Measurements from ENCODE around the gene ROBO3. TPM values are rescaled to one million over a fixed set of nuclear protein-coding genes. Genes with fewer than 3 reads are reported as not detected.

Gene ROBO3
- total and polyA plus RNA-seq, 2 of the 8 experiments (the other 6 are each of a cell fraction or from before 2014, with no cell fraction given), result 12.1 to 24.6 TPM

DNA sequence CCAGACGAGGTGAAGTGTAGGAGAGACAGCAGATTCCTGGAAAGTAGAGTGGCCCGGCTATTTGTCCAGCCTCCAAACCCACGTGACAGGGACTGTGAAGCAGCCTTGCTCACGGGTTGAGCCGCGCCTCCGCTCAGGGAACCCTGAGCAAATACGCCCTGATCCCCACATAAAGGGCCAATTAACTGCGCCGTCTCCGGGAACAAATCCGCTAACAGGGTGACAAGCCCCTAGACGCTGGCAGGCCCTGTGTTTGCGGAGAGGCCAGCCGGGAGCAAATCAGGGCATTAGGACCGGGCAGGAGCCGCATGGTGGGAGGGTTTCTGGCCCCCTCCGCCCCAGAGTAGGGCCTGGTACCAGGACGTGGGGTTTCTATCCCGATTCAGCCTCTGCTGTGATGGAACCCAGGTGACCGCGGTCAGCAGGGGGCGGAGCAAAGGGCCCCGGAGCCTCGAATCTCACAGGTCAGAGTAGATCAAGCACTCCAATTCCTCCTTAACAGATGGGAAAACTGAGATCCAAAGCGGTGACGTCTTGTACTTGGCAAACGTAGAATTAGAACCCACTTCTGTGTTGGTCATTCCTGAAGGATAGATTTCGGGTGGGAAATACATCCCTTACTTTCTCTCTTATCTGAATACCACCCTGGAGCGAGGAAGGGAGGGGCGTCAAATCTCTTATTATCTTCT lies 2.0 kb upstream of the ROBO3 start (continued):
- TF ChIP-seq EZH2 (IDR thresholded peaks at IDR 0.05; ENCODE audit: low read depth, low read length, severe bottlenecking), result peak; percentile 19

All from H1 (cell line).